Measurements from ENCODE around the gene ART5. TPM values are rescaled to one million over a fixed set of nuclear protein-coding genes. Genes with fewer than 3 reads are reported as not detected.

ART5 gene
- total and polyA plus RNA-seq, 2 of the 4 experiments (the other 2 are of a cell fraction) = not detected

- TF ChIP-seq RCOR1 (IDR thresholded peaks at IDR 0.05; ENCODE audit: insufficient replicate concordance, low read length) = no peak
- H2BK120ac ChIP-seq (ENCODE audit: low read depth, low read length) = no peak overlapping the region
- no peak overlapping the region for H2BK15ac ChIP-seq (ENCODE audit: low read depth, low read length)
- H4K5ac ChIP-seq (ENCODE audit: low read depth, low read length) = no peak overlapping the region
- no peak overlapping the region for H3K14ac ChIP-seq (replicated peaks; ENCODE audit: low read depth, low read length)
- H4K8ac ChIP-seq (ENCODE audit: low read depth in 2 of 2, low read length in 2 of 2) = no peak overlapping the region
- H3K27me3 ChIP-seq (ENCODE audit: control insufficient read depth, insufficient read depth, low read length) = no peaks in the 10 kb centered on the region; the same call in none of the 2 replicates
- ATAC-seq (ENCODE audit: low read depth) = no peak
- no CpG with 5 or more reads among the region's 3 CpGs for WGBS, 2 experiments (ENCODE audit: extremely low coverage in 2 of 2, insufficient read length in 1 of 2)
- H3K23ac ChIP-seq (ENCODE audit: low read depth, low read length) = no peak overlapping the region
- no peak overlapping the region for H3K4me2 ChIP-seq (ENCODE audit: low read depth, low read length)
- H3K18ac ChIP-seq (ENCODE audit: low read depth, low read length) = no peak overlapping the region
- H3K79me1 ChIP-seq (ENCODE audit: low read depth in 1 of 2, low read length in 2 of 2) = no peaks in the 10 kb centered on the region
- dilution Hi-C loops (cut with HindIII; ENCODE audit: low sequenced_read_pairs, unreplicated experiment) = no loop called here
- no peak overlapping the region for H2AK9ac ChIP-seq (replicated peaks; ENCODE audit: low read depth, low read length, poor library complexity)
- H3K9me1 ChIP-seq (ENCODE audit: insufficient read depth, low read length) = no peaks in the 10 kb centered on the region
- no peak overlapping the region for H3K56ac ChIP-seq (ENCODE audit: extremely low read depth, insufficient read depth, low read length)
- H2BK5ac ChIP-seq (ENCODE audit: low read depth, low read length, poor library complexity, severe bottlenecking) = no peak overlapping the region
- no peak overlapping the region for H3K4ac ChIP-seq (ENCODE audit: low read depth, low read length)
- H3K4me3 ChIP-seq (ENCODE audit: insufficient read depth, low read depth, low read length) = no peak overlapping the region
- intact Hi-C loops (cut with micrococcal nuclease) = no loop called here
- no peak overlapping the region for H2BK20ac ChIP-seq (ENCODE audit: low read depth, low read length)
- DNase-seq = no peak
- H3K27ac ChIP-seq (ENCODE audit: insufficient read depth, low read length) = no peak overlapping the region
- no peaks in the 10 kb centered on the region for H3K36me3 ChIP-seq (ENCODE audit: control insufficient read depth, insufficient read depth, low read length)
- CTCF ChIA-PET = interaction anchor here (0.6 kb wide), 1 partner anchor 928 kb away, joined by 3 read pairs; no protein-coding TSS in a partner anchor
- peaks cover 2% of the 10 kb centered on the region; the same call in 1 of the 2 replicates for H3K4me1 ChIP-seq (ENCODE audit: control insufficient read depth, insufficient read depth, low read length)
- H4K91ac ChIP-seq (ENCODE audit: insufficient read depth, low read depth, low read length) = no peak overlapping the region
- H3K9ac ChIP-seq (ENCODE audit: low read depth, low read length) = no peak overlapping the region
- POLR2A ChIA-PET (ENCODE audit: unreplicated experiment) = no interaction called here
- no peaks in the 10 kb centered on the region; the same call in 1 of the 2 replicates for H3K9me3 ChIP-seq (ENCODE audit: control insufficient read depth, insufficient read depth, low read length)
- in situ Hi-C loops (cut with MboI; ENCODE audit: low sequenced_read_pairs) = no loop called here
- H2AK5ac ChIP-seq (ENCODE audit: low read depth, low read length) = no peak overlapping the region
- no peaks in the 10 kb centered on the region for H4K20me1 ChIP-seq (ENCODE audit: insufficient read depth, low read length)
- H2AFZ ChIP-seq (replicated peaks; ENCODE audit: low read length, poor library complexity) = no peak overlapping the region
- no TSS peak for BruUV-seq (replicated peaks)
These were observed 29.7 kb downstream of the ART5 start for GRCh38 chr11:3611976-3612678.
